HG03103 (cell line): ENCODE results near the gene BBS2.
"Not testable (repeated sequence)": the region's sequence is repeated elsewhere in the genome, so short reads cannot be mapped to it uniquely, and the experiment has no call there.

Experiments
- ATAC-seq: cut with Tn5 transposase; IDR thresholded peaks from one replicate; pipeline ENCODE4 v1.9.1; 2021; ENCODE audit warnings: low read depth; ENCODE audit not compliant: unreplicated experiment

BBS2 gene

GRCh38 chr16:56525236-56525635 lies 5.4 kb upstream of the BBS2 start:
- no peak for ATAC-seq

GRCh38 chr16:56520251-56520577 lies 390 bp upstream of the BBS2 start:
- ATAC-seq, result no peak

DNA sequence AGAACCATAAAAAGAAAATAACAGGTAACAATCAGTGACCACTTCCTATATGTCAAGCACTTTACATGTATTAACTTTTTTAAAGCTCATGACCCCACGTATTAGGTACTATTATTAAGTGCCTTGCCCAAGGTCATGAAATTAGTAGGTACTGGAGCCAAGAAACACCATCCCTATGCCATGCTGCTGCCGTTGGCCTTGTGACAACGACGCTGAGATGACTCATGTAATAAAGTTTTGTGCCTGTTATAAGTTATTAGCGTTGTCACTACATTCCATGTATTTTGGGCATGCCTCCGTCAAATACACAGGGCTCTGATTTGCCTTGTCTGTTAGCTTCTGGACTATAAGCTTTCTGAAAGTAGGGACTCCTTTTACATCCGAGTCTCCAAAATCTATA lies 1.4 kb downstream of the BBS2 start:
- ATAC-seq, result no peak

DNA sequence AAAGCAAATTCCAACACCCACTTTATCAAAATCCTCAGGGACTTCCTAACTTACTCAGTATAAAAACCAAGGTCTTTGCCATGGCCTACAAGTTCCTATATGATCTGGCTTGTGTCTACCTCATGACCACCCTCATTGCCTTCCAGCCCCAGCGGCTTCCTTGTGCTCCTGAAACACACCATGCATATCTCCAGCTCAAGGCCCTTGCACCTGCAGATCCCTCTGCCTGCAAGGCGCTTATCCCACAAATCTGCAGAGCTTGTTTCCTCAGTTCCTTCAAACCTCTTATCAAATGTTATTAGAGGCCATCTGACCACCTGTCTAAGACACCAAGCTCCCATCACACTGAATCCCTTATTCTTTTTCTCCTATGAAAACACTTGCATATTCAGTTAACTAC lies 2.6 kb downstream of the BBS2 start:
- ATAC-seq, result no peak

DNA sequence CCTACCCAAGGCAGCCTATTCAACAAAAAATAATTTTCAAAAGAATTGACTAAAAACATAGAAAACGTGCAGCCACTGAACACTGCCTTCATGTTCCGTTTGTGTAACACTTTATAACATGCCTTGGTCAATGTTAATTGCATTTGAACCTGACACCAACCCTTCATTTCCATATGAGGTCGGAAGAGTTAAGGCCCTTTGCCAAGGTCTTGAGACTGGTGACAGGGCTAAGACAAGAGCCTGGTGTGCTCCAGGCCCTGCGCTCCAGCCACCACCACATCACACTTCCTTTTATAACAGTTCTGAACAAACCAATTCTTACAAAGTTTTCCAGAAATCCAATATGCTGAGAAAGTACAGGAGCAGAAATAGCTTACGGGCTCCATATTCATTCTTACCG lies 4.2 kb downstream of the BBS2 start:
- ATAC-seq, result no peak

DNA sequence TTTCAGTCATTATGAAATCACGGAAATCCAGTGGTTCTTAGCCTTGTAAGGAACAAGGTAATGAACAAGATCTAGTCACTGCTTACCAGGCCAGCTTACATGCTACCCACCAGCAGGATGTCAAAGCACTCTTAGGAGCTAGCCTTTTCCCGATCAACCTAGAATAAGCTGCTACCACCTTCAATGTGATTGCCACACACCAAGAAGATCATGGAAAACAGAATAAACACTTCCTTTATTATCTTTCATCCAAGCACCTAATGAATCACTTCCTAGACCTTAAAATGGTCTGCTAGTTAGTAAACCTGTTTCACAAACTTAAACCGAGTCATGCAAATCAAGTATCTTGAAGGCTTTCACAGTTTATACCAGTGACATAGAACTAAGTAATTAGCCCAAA lies 5.0 kb downstream of the BBS2 start:
- no peak for ATAC-seq

DNA sequence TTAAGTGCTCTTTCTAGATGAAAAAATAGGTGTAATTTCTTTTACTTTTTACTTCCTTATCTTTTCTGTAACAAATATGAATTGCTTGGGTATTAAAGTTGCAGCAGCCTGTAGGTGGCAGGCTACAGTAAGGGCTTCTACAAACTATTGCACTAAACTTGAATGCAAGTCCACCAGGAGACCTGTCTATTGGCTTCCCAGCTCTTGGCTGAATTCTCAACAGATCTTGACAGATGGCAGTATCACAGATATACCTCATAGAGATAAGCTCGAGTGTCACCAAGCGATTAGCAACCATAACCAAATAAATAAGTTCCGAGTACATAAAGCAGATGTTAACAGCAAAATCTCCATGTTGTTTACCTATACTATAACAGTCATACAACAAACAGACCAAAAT lies 5.9 kb downstream of the BBS2 start:
- ATAC-seq, result no peak

DNA sequence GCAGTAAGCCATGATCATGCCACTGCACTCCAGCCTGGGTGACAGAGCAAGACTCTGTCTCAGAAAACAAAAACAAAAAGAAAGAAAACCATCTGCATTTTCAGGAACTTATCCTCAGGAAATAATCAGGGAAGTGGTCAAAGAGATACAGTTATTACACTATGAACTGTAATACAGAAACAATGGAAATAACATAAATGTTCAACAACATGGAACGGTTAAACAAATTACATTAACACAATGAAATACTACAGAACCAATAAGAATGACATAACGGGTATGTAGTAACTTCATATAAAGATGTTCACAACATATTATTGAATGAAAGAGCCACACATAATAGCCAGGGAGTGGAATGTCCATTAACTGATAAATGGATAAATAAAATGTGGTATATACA lies 6.7 kb downstream of the BBS2 start:
- no peak for ATAC-seq

DNA sequence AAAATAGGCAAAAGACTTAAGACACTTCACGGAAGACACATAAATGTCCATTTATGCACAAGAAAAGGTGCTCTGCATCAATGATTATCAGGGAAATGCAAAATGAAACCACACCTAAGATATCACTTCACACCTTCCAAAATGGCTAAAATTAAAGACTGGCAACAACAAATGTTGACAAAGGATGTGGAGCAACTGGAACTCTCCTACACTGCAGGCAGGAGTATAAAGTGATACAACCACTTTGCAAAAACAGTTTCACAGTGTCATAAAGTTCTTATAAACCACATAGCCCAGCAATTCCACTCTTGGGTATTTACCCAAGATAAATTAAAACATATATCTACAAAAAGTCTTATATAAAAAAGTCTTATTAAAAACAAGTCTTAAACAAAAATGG lies 7.8 kb downstream of the BBS2 start:
- ATAC-seq, result no peak

GRCh38 chr16:56510544-56510943 lies 9.3 kb downstream of the BBS2 start:
- ATAC-seq, result no peak

GRCh38 chr16:56506941-56507340 lies 12.9 kb downstream of the BBS2 start:
- no peak for ATAC-seq

GRCh38 chr16:56505181-56505580 lies 14.6 kb downstream of the BBS2 start:
- ATAC-seq, result no peak

DNA sequence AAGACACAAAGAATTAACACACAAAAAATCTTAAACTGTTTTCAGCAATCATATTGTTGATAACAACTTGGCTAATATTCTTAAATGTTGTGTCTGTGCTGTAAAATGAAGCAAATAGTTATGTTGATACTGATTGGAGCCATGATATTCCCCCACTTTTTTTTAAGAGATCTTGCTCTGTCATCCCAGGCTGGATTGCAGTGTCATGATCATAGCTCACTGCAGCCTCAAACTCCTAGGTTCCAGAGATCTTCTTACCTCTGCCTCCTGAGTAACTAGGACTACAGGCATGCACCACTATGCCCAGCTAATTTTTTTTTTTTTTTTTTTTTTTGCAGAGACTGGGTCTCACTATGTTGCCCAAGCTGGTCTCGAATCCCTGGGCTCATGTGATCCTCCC lies 26.0 kb downstream of the BBS2 start:
- ATAC-seq, result no peak

DNA sequence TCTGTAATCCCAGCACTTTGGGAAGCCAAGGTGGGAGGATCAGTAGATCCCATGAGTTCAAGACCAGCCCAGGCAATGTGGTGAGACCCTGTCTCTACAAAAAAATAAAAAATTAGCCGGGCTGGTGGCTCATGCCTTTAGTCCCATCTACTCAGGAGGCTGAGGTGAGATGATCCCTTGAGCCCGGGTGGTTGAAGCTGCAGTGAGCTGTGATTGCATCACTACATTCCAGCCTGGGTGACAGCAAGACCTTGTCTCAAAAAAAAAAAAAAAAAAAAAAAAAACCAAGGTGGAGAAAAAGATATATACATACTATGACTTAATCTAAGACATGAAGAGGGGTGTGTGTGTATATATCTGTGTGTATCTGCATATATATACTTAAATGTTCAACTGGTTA lies 26.7 kb downstream of the BBS2 start:
- no peak for ATAC-seq

GRCh38 chr16:56491657-56492261 lies 28.1 kb downstream of the BBS2 start:
- no peak for ATAC-seq

GRCh38 chr16:56488868-56489267 lies 31.0 kb downstream of the BBS2 start:
- not testable (repeated sequence) for ATAC-seq

- no peak for ATAC-seq
Measured at GRCh38 chr16:56488035-56488434, 31.8 kb downstream of the BBS2 start.

DNA sequence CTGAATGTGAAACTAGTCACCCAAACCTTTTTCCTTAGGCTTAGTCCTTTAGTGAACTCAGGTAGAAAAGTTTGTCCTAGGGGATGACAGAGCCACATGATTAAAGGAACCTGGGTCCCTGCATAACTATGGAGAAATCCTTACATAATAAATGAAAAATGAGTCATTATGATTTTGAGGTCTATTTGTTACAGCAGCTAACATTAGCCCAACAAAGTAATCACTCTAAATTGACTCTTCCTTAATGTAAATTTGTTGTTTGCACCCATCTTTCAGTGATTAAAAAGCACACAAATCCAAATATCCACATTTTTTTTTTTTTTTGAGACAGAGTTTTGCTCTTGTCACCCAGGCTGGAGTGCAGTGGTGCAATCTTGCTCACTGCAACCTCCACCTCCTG lies 36.4 kb downstream of the BBS2 start:
- ATAC-seq, result no peak

- ATAC-seq, result no peak
Measured at GRCh38 chr16:56482683-56483236, 37.1 kb downstream of the BBS2 start.

DNA sequence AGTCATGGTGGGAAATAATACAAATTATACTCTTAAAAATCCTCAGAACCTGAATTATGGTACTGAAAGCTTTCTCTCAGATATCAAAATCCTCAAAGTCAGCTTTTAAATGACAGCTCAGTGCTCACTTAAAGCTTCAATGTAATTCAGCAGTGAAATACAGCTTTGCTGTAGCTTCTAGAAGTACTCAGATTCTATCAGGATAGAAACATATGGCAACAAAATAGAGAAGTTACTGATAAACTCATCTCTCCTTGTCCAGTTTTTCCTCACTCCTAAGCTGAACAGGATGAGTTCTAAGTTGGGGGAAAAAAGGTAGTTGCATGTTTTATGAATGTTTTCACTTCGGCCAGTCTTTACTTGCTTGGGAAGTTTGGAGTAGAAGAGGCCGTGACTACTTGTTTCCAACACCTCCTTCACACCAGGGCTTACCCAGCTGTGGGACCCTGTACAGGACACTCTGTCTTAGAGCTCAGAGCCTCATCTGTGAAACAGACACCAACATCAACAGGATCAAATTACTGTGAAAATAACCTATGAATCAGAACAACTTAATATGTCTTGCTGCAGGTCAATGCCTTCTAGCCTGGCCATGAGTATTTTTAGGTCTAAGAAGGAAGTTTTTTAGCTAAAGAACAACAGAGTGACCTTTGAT lies 38.2 kb downstream of the BBS2 start:
- no peak for ATAC-seq

GRCh38 chr16:56480776-56481467 lies 38.9 kb downstream of the BBS2 start:
- ATAC-seq, result no peak

- ATAC-seq, result no peak
Measured at GRCh38 chr16:56479469-56479868, 40.4 kb downstream of the BBS2 start.
